Esophagus squamous epithelium (tissue), 5 donors: ENCODE results near the gene INTS2. TPM values are rescaled to one million over a fixed set of nuclear protein-coding genes. Genes with fewer than 3 reads are reported as not detected.
"Not testable (repeated sequence)": the region's sequence is repeated elsewhere in the genome, so short reads cannot be mapped to it uniquely, and the experiment has no call there.

Experiments
- DNase-seq: peaks from one replicate; lab custom pipeline; 2025; lab: John Stamatoyannopoulos, UW
- H3K27ac ChIP-seq, 4 donors: fragments of 200-600 bp; sonication (generic); one replicate each; pipeline ENCODE4 v1.5.1; 2016 to 2019; ENCODE audit warnings: mild to moderate bottlenecking in 1 of 4
- H3K27me3 ChIP-seq, 4 donors: fragments of 200-600 bp; sonication (generic); 1 replicate in 3 of 4; 2 replicates in 1 of 4; pipeline versions ENCODE4 v1.5.1 to v1.6.0; 2017 to 2021; ENCODE audit warnings: antibody characterized with exemption in 1 of 4
- H3K36me3 ChIP-seq, 3 donors: fragments of 200-600 bp; sonication (generic); one replicate each; pipeline ENCODE4 v1.5.1; 2016 to 2019
- H3K4me1 ChIP-seq, 3 donors: fragments of 200-600 bp; sonication (generic); one replicate each; pipeline ENCODE4 v1.5.1; 2017 to 2019
- H3K4me3 ChIP-seq, 4 donors: fragments of 200-600 bp; sonication (generic); 1 replicate in 3 of 4; 2 replicates in 1 of 4; pipeline ENCODE4 v1.5.1; 2016 to 2019; ENCODE audit warnings: mild to moderate bottlenecking in 2 of 4, moderate library complexity in 1 of 4
- H3K9me3 ChIP-seq, 3 donors: fragments of 200-600 bp; sonication (generic); one replicate each; pipeline ENCODE4 v1.5.1; 2016 to 2019
- POLR2A ChIP-seq, 4 donors: fragments of 450-650 bp; IDR thresholded peaks; one replicate each; pipeline ENCODE4 v1.6.1; 2017; ENCODE audit warnings: antibody characterized with exemption in 4 of 4, mild to moderate bottlenecking in 4 of 4, moderate library complexity in 3 of 4
- WGBS, 2 donors: methylation state at CpG; one replicate each; pipeline ENCODE4 v1.1.5; 2018; 5-methylcytosine and 5-hydroxymethylcytosine counted together
- intact Hi-C: fragments of 100-400 bp; cut with DNase I; formaldehyde crosslinking; loops from one replicate; pipeline ENCODE4 v1.15.0; 2022
- total RNA-seq, 4 donors: library from RNA; depleted of rRNA; stranded (reverse); fragments of >200 nt; gene quantifications; one replicate each; pipeline ENCODE4 v1.1.0, GENCODE V29; 2016
- TF ChIP-seq, protein P1 (sequence below), 6 experiments: fragments of 450-650 bp in 4 of 6; fragments of 200-600 bp in 2 of 6; sonication (generic) in 2 of 6; IDR thresholded peaks; one replicate each; pipeline ENCODE4 v1.5.1; 2016 to 2019; ENCODE audit warnings: antibody characterized with exemption in 6 of 6, mild to moderate bottlenecking in 4 of 6, moderate library complexity in 4 of 6
- donor health status: DM: yes; HTN: yes; CAD: no.

Gene INTS2
- total RNA-seq, 4 donors from 2014 or later = 7.6 to 11.8 (median 10.7) TPM

DNA sequence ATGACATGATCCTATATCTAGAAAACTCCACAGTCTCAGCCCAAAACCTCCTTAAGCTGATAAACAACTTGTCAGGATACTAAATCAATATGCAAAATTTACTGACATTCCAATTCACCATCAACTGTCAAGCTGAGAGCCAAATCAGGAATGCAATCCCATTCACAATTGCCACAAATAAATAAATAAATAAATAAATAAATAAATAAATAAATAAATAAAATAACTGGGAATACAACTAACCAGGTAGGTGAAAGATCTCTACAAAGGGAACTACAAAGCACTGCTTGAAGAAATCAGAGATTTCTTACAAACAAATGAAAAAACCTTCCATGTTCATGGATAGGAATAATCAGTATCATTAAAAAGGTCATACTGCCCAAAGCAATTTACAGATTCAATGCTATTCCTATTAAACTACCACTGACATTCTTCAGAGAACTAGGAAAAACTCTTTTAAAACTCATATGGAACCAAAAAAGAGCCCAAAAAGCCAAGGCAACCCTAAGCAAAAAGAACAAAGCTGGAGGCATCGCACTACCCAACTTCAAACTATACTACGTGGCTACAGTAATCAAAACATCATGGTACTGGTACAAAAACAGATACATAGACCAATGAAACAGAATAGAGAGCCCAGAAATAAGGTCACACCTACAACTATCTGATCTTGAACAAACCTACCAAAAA is 102.2 kb downstream of the INTS2 start:
- WGBS, 2 donors = 95 to 97% methylated on average over 2 of the region's 2 CpGs
- DNase-seq = no peak
- Histone ChIP-seq H3K9me3 (no peaks in the 10 kb centered on the region), H3K4me3 (no peak overlapping the region), H3K36me3 (no peaks in the 10 kb centered on the region), H3K4me1 (no peaks in the 10 kb centered on the region), H3K27me3 (no peaks in the 10 kb centered on the region), H3K27ac (no peak overlapping the region)
- intact Hi-C loops = loop anchor here (10.0 kb wide), 1 partner anchor 171 kb away; no protein-coding TSS in a partner anchor
- no peak for TF ChIP-seq POLR2A (IDR thresholded peaks at IDR 0.05)
- TF ChIP-seq, protein P1, sequence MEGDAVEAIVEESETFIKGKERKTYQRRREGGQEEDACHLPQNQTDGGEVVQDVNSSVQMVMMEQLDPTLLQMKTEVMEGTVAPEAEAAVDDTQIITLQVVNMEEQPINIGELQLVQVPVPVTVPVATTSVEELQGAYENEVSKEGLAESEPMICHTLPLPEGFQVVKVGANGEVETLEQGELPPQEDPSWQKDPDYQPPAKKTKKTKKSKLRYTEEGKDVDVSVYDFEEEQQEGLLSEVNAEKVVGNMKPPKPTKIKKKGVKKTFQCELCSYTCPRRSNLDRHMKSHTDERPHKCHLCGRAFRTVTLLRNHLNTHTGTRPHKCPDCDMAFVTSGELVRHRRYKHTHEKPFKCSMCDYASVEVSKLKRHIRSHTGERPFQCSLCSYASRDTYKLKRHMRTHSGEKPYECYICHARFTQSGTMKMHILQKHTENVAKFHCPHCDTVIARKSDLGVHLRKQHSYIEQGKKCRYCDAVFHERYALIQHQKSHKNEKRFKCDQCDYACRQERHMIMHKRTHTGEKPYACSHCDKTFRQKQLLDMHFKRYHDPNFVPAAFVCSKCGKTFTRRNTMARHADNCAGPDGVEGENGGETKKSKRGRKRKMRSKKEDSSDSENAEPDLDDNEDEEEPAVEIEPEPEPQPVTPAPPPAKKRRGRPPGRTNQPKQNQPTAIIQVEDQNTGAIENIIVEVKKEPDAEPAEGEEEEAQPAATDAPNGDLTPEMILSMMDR (IDR thresholded peaks at IDR 0.05) = no peak

DNA sequence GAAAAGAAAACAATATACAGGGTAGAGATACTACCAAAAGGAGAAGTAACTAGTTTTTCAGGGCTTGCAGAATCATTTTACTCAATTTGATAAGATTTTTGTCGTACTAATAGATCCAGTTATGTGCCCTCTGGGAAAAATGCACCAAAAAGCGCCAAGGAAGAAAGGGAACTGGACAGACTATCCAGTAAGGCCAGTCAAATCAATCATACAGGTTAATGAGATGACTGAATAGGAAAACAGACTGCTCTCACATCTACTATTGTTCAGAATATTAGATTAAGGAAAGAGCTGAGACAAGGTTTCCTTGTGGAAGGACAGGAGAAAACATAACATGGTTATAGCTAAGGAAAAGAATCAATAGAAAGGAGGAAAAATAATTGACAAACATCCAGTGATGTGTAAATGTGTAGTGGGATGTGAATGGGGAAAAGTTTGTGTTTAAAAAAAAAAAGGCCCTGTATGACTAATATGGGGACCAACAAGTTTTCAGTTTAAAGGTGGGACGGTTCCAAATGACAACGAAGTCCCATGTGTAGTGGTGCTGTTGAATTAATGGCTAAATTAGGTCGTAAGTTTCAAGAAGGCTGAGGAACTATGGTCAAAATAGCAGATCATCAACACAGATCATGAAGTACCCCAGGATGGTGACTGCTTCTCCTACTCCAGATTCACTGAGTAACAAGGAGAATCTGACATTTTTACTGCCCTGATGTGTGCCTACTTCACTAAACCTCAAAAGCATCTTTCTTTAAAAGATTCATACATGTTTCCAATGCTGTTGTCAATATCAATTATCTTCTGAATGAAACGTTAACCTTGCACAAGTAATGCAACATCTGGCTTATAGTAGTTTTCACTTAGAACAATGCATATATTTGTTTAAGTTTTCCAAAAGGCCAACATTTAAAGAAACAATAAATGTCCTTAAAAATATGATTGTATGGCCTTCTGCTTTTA is 105.2 kb downstream of the INTS2 start:
- H3K27me3 ChIP-seq = no peaks in the 10 kb centered on the region
- intact Hi-C loops = loop anchor here (10.0 kb wide), 1 partner anchor 168 kb away; no protein-coding TSS in a partner anchor
- DNase-seq = no peak
- H3K4me3 ChIP-seq = no peak overlapping the region
- no peaks in the 10 kb centered on the region for H3K9me3 ChIP-seq
- no peaks in the 10 kb centered on the region for H3K36me3 ChIP-seq
- H3K4me1 ChIP-seq = no peaks in the 10 kb centered on the region
- WGBS, 2 donors = 76 to 82% methylated on average over 6 of the region's 6 CpGs
- no peak for TF ChIP-seq POLR2A (IDR thresholded peaks at IDR 0.05)
- TF ChIP-seq, protein P1 (IDR thresholded peaks at IDR 0.05) = no peak
- H3K27ac ChIP-seq = no peak overlapping the region

DNA sequence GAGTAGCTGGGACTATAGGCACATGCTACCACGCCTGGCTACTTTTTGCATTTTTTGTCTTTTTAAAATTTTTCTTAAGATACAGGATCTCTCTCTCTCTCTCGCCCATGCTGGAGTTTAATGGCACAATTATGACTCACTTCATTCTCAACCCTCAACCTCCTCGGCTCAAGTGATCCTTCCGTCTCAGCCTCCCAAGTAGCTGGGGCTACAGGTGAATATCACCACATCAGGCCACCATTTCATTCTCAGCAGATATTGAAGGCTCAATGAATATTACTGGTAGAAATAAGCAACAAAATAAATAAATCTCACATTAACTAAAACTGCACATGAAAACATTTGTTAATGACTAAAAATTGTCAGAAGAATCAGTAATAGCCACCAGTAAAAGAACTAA is 106.1 kb downstream of the INTS2 start:
- Histone ChIP-seq H3K9me3 (no peaks in the 10 kb centered on the region), H3K27ac (no peak overlapping the region), H3K36me3 (no peaks in the 10 kb centered on the region), H3K27me3 (no peaks in the 10 kb centered on the region), H3K4me1 (no peaks in the 10 kb centered on the region), H3K4me3 (no peak overlapping the region)
- TF ChIP-seq, protein P1 (IDR thresholded peaks at IDR 0.05) = no peak
- TF ChIP-seq POLR2A (IDR thresholded peaks at IDR 0.05) = no peak
- 71 to 93% methylated on average over 4 of the region's 4 CpGs for WGBS, 2 donors
- no peak for DNase-seq
- intact Hi-C loops = loop anchor here (10.0 kb wide), 1 partner anchor 167 kb away; no protein-coding TSS in a partner anchor

DNA sequence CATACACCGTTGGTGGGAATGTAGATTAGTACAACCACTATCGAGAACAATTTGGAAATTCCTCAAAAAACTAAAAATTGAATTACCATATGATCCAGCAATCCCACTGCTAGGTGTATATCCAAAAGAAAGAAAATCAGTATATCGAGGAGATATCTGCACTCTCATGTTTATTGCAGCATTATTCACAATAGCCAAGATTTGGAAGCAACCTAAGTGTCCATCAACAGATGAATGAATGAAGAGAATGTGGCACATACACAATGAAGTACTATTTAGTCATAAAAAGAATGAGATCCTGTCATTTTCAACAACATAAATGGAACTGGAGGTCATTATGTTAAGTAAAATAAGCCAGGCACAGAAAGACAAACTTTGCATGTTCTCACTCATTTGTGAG is 108.5 kb downstream of the INTS2 start:
- H3K4me1 ChIP-seq, DNase-seq, H3K27me3 ChIP-seq, H3K27ac ChIP-seq, H3K4me3 ChIP-seq, intact Hi-C loops, H3K36me3 ChIP-seq, H3K9me3 ChIP-seq: not testable (repeated sequence)
- 92 to 93% methylated on average over 3 of the region's 3 CpGs for WGBS, 2 donors

DNA sequence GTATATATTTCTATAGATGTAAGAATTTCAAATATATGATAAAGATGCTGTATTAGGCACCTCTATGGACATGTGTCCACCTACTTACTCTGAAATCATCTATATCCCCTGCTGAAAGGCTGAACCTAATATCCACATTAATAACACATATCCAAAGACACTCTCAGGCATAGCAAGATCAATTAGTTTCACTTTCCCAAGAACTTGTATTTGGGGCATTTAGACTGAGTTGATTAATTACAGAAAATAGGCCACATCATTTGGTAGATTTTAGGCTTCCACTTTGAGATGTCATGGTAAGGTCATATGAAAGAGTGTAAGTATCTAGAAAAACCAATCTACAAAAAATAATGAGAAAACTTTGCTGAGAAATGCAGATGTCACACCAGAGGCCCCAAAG is 109.6 kb downstream of the INTS2 start:
- TF ChIP-seq, protein P1 (IDR thresholded peaks at IDR 0.05) = no peak
- no peak for TF ChIP-seq POLR2A (IDR thresholded peaks at IDR 0.05)
- Histone ChIP-seq H3K36me3 (no peaks in the 10 kb centered on the region), H3K4me1 (no peaks in the 10 kb centered on the region), H3K4me3 (no peak overlapping the region), H3K27ac (no peak overlapping the region), H3K9me3 (no peaks in the 10 kb centered on the region), H3K27me3 (no peaks in the 10 kb centered on the region)
- intact Hi-C loops = no loop called here
- no peak for DNase-seq
